HepG2 (cell line): ENCODE measurements around the gene IL5RA. TPM values are rescaled to one million over a fixed set of nuclear protein-coding genes. Genes with fewer than 3 reads are reported as not detected.
A peak's percentile ranks its signal among the peaks of the same experiment; 100 is the strongest.

ENCODE experiments used
- BRD4 ChIP-seq: sonication (generic); formaldehyde crosslinking; IDR thresholded peaks from 2 replicates; pipeline ENCODE4 v1.4.0; 2020; ENCODE audit warnings: missing genetic modification reagents
- CEBPB ChIP-seq: IDR thresholded peaks from 2 replicates; pipeline ENCODE4 v1.6.1; 2011; ENCODE audit warnings: low read depth, low read length, improper control_type of control experiment, borderline replicate concordance
- GFI1 ChIP-seq: sonication (generic); formaldehyde crosslinking; IDR thresholded peaks from 2 replicates; pipeline ENCODE4 v1.5.0; 2020; ENCODE audit warnings: missing genetic modification reagents, mild to moderate bottlenecking, borderline replicate concordance
- HMG20A ChIP-seq: IDR thresholded peaks from 2 replicates; pipeline ENCODE4 v1.6.1; 2016; ENCODE audit warnings: borderline replicate concordance
- HNRNPL ChIP-seq: fragments of 200-400 bp; formaldehyde crosslinking; IDR thresholded peaks from 2 replicates; pipeline ENCODE4 v1.6.1; 2017; ENCODE audit warnings: mild to moderate bottlenecking, low read depth, low read length
- HOXA9 ChIP-seq: sonication (generic); formaldehyde crosslinking; IDR thresholded peaks from 2 replicates; pipeline ENCODE4 v1.8.1; 2022; ENCODE audit warnings: missing genetic modification reagents, mild to moderate bottlenecking, moderate library complexity, borderline replicate concordance
- KDM6A ChIP-seq: IDR thresholded peaks from 2 replicates; pipeline ENCODE4 v1.6.1; 2016; ENCODE audit warnings: low read depth
- NFIB ChIP-seq: sonication (generic); formaldehyde crosslinking; IDR thresholded peaks from 2 replicates; pipeline ENCODE4 v1.9.0; 2021; ENCODE audit warnings: missing genetic modification reagents, mild to moderate bottlenecking, borderline replicate concordance
- POLR2G ChIP-seq: fragments of 200-400 bp; formaldehyde crosslinking; IDR thresholded peaks from 2 replicates; pipeline ENCODE4 v1.6.1; 2018; ENCODE audit warnings: mild to moderate bottlenecking, low read depth, low read length, moderate library complexity
- RBFOX2 ChIP-seq: fragments of 200-400 bp; formaldehyde crosslinking; IDR thresholded peaks from 2 replicates; pipeline ENCODE4 v1.6.1; 2017; ENCODE audit warnings: low read depth, mild to moderate bottlenecking, low read length
- RXRB ChIP-seq: IDR thresholded peaks from 2 replicates; pipeline ENCODE4 v1.6.1; 2016; ENCODE audit warnings: borderline replicate concordance, missing genetic modification reagents, missing compliant biosample characterization
- ZBTB42 ChIP-seq: sonication (generic); formaldehyde crosslinking; IDR thresholded peaks from 2 replicates; pipeline ENCODE4 v1.5.0; 2020; ENCODE audit warnings: mild to moderate bottlenecking, missing genetic modification reagents
- ZFY ChIP-seq: sonication (generic); formaldehyde crosslinking; IDR thresholded peaks from 2 replicates; pipeline ENCODE4 v1.4.0; 2020; ENCODE audit warnings: missing genetic modification reagents
- ZNF124 ChIP-seq: sonication (generic); formaldehyde crosslinking; IDR thresholded peaks from 2 replicates; pipeline ENCODE4 v1.4.0; 2020; ENCODE audit warnings: missing genetic modification reagents
- ZNF207 ChIP-seq: fragments of 450-650 bp; IDR thresholded peaks from 2 replicates; pipeline ENCODE4 v1.6.1; 2016; ENCODE audit warnings: antibody characterized with exemption, borderline replicate concordance
- polyA plus RNA-seq, 8 experiments: library from polyadenylated mRNA; depleted of rRNA in 3 of 8; stranded (reverse) in 7 of 8; unstranded in 1 of 8; fragments of >200 nt; fragmentation: Illumina TruSeq in 4 of 8; extraction: Trizol in 4 of 8; gene quantifications; 2 replicates each; pipeline versions ENCODE4 v1.2.1 to v1.2.3, GENCODE V29; 2011 to 2016; ENCODE audit warnings: low read depth in 4 of 8, missing spikeins in 1 of 8, mixed read lengths in 1 of 8; ENCODE audit not compliant: insufficient read depth in 1 of 8
- total RNA-seq, 5 experiments: library from RNA; depleted of rRNA; stranded (reverse); fragments of >200 nt; fragmentation: Illumina TruSeq; extraction: Trizol; gene quantifications; 2 replicates each; pipeline ENCODE4 v1.2.3, GENCODE V29; 2016; ENCODE audit warnings: low read depth in 1 of 5
- TF ChIP-seq, protein P1 (sequence below): sonication (generic); formaldehyde crosslinking; IDR thresholded peaks from 2 replicates; pipeline ENCODE4 v1.4.0; 2020; ENCODE audit warnings: missing genetic modification reagents, borderline replicate concordance
- TF ChIP-seq, protein P2 (sequence below): sonication (generic); formaldehyde crosslinking; IDR thresholded peaks from 2 replicates; pipeline ENCODE4 v1.5.0; 2020; ENCODE audit warnings: mild to moderate bottlenecking, missing genetic modification reagents, moderate library complexity
- TF ChIP-seq, protein P3 (sequence below): sonication (generic); formaldehyde crosslinking; IDR thresholded peaks from 2 replicates; pipeline ENCODE4 v1.5.1; 2020; ENCODE audit warnings: missing genetic modification reagents, mild to moderate bottlenecking, borderline replicate concordance
- TF ChIP-seq, protein P4 (sequence below): sonication (generic); formaldehyde crosslinking; IDR thresholded peaks from 2 replicates; pipeline ENCODE4 v1.4.0; 2020; ENCODE audit warnings: missing genetic modification reagents
- TF ChIP-seq, protein P5 (sequence below): sonication (generic); formaldehyde crosslinking; conservative IDR thresholded peaks from 2 replicates; pipeline ENCODE4 v1.8.0; 2022; ENCODE audit warnings: missing genetic modification reagents
- TF ChIP-seq, protein P6 (sequence below): IDR thresholded peaks from 2 replicates; pipeline ENCODE4 v1.6.1; 2016; ENCODE audit warnings: mild to moderate bottlenecking, missing biosample characterization, missing genetic modification reagents

IL5RA gene
- total and polyA plus RNA-seq, 2 of the 13 experiments (the other 11 are each of a cell fraction or from before 2014, with no cell fraction given): not detected

DNA sequence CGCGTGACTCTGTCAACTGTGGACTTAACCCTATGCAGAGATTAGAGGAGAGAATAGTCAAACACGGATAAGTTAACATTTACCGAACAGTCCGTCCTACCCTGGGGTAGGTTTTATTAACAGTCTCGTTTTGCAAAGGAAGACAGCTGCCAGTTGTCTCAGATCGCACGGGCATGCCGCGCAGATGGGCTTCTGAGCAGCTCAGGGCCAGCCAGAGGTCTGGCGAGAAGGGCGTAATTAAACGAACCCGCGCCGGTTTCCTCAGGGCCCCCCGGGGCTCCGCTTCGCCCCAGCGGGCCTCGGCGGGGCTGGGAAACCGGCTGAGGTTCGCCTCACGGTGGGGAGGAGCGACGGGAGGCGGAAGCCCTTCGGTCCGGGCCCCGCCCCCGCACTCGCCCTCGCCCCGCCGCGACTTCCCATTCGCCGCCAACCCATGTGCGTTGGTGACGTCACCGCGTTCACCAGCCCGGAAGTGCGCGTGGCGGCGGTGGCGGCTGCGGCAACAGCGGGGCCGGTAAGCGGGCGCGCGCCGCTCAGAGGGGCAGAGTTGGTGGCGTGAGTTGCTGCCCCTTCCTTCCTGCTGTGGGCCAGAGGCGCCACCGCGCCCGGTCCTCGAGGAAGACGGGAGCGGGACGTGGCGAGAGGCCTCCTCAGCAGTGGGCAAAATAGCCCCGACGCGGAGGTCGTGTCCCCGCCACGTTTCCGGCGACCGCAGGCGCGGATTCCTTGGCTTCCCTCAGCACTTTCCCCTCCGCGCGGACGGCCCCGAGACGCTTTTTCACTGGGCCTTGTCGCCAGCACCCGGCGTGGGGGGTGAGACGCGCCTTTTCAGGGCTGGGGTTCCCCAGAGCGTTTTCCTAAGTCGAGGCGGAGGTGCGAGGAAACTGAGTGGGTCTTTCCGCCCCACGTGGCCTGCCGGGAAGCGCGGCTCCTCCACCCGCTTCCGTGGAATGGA lies 16.6 kb upstream of the IL5RA start, which contains the start of gene TRNT1 (continued):
- TF ChIP-seq, protein P1, sequence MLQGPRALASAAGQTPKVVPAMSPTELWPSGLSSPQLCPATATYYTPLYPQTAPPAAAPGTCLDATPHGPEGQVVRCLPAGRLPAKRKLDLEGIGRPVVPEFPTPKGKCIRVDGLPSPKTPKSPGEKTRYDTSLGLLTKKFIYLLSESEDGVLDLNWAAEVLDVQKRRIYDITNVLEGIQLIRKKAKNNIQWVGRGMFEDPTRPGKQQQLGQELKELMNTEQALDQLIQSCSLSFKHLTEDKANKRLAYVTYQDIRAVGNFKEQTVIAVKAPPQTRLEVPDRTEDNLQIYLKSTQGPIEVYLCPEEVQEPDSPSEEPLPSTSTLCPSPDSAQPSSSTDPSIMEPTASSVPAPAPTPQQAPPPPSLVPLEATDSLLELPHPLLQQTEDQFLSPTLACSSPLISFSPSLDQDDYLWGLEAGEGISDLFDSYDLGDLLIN: 0 out of 2 replicates have a peak, but pooled peaks have one; percentile 13
- TF ChIP-seq GFI1 (CRISPR knock-in tag) (0 out of 2 replicates have a peak, but pooled peaks have one; percentile 12), BRD4 (peak; percentile 60; the same call in 1 of the 2 replicates), RBFOX2 (peak; percentile 98), KDM6A (CRISPR knock-in tag) (no peak), HOXA9 (CRISPR knock-in tag) (peak; percentile 82; the same call in 1 of the 2 replicates), CEBPB (no peak), HNRNPL (no peak), ZFY (CRISPR knock-in tag) (peak; percentile 89), HMG20A (CRISPR knock-in tag) (no peak), ZNF124 (CRISPR knock-in tag) (peak; percentile 35; the same call in 1 of the 2 replicates), POLR2G (peak; percentile 92), NFIB (CRISPR knock-in tag) (no peak), RXRB (CRISPR knock-in tag) (no peak), ZBTB42 (CRISPR knock-in tag) (peak; percentile 82; the same call in 1 of the 2 replicates), ZNF207 (no peak)
- TF ChIP-seq, protein P2, sequence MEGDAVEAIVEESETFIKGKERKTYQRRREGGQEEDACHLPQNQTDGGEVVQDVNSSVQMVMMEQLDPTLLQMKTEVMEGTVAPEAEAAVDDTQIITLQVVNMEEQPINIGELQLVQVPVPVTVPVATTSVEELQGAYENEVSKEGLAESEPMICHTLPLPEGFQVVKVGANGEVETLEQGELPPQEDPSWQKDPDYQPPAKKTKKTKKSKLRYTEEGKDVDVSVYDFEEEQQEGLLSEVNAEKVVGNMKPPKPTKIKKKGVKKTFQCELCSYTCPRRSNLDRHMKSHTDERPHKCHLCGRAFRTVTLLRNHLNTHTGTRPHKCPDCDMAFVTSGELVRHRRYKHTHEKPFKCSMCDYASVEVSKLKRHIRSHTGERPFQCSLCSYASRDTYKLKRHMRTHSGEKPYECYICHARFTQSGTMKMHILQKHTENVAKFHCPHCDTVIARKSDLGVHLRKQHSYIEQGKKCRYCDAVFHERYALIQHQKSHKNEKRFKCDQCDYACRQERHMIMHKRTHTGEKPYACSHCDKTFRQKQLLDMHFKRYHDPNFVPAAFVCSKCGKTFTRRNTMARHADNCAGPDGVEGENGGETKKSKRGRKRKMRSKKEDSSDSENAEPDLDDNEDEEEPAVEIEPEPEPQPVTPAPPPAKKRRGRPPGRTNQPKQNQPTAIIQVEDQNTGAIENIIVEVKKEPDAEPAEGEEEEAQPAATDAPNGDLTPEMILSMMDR (CRISPR knock-in tag): no peak
- TF ChIP-seq, protein P3, sequence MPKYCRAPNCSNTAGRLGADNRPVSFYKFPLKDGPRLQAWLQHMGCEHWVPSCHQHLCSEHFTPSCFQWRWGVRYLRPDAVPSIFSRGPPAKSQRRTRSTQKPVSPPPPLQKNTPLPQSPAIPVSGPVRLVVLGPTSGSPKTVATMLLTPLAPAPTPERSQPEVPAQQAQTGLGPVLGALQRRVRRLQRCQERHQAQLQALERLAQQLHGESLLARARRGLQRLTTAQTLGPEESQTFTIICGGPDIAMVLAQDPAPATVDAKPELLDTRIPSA (CRISPR knock-in tag): peak; percentile 87; the same call in 1 of the 2 replicates
- TF ChIP-seq, protein P4, sequence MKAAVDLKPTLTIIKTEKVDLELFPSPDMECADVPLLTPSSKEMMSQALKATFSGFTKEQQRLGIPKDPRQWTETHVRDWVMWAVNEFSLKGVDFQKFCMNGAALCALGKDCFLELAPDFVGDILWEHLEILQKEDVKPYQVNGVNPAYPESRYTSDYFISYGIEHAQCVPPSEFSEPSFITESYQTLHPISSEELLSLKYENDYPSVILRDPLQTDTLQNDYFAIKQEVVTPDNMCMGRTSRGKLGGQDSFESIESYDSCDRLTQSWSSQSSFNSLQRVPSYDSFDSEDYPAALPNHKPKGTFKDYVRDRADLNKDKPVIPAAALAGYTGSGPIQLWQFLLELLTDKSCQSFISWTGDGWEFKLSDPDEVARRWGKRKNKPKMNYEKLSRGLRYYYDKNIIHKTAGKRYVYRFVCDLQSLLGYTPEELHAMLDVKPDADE (CRISPR knock-in tag): no peak; the same call in 1 of the 2 replicates
- TF ChIP-seq, protein P5, sequence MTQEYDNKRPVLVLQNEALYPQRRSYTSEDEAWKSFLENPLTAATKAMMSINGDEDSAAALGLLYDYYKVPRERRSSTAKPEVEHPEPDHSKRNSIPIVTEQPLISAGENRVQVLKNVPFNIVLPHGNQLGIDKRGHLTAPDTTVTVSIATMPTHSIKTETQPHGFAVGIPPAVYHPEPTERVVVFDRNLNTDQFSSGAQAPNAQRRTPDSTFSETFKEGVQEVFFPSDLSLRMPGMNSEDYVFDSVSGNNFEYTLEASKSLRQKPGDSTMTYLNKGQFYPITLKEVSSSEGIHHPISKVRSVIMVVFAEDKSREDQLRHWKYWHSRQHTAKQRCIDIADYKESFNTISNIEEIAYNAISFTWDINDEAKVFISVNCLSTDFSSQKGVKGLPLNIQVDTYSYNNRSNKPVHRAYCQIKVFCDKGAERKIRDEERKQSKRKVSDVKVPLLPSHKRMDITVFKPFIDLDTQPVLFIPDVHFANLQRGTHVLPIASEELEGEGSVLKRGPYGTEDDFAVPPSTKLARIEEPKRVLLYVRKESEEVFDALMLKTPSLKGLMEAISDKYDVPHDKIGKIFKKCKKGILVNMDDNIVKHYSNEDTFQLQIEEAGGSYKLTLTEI (CRISPR knock-in tag): no peak
- TF ChIP-seq, protein P6, sequence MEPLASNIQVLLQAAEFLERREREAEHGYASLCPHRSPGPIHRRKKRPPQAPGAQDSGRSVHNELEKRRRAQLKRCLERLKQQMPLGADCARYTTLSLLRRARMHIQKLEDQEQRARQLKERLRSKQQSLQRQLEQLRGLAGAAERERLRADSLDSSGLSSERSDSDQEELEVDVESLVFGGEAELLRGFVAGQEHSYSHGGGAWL: 0 out of 2 replicates have a peak, but pooled peaks have one; percentile 64
